SU-DHL-6 (cell line): Measurements from ENCODE around the gene CPLX4.

ENCODE experiments used
- CTCF ChIP-seq: fragments of 200-600 bp; sonication (generic); IDR thresholded peaks from one replicate; pipeline ENCODE4 v1.5.1; 2017; ENCODE audit warnings: antibody characterized with exemption, mild to moderate bottlenecking, low read length, moderate library complexity; ENCODE audit not compliant: insufficient read depth, poor library complexity, severe bottlenecking
- EZH2phosphoT487 ChIP-seq: fragments of 200-600 bp; sonication (generic), shearing (Covaris generic); conservative IDR thresholded peaks from 2 replicates; pipeline ENCODE4 v1.6.1; 2018; ENCODE audit warnings: mild to moderate bottlenecking, antibody characterized with exemption, low read length, moderate library complexity, mixed read lengths

- no peak for TF ChIP-seq CTCF
- TF ChIP-seq EZH2phosphoT487 = no peak
These were observed 25.1 kb downstream of the CPLX4 start for GRCh38 chr18:59293317-59293716.
